Measurements from ENCODE around the gene CREB1.
A peak's percentile ranks its signal among the peaks of the same experiment; 100 is the strongest.

Gene CREB1

DNA sequence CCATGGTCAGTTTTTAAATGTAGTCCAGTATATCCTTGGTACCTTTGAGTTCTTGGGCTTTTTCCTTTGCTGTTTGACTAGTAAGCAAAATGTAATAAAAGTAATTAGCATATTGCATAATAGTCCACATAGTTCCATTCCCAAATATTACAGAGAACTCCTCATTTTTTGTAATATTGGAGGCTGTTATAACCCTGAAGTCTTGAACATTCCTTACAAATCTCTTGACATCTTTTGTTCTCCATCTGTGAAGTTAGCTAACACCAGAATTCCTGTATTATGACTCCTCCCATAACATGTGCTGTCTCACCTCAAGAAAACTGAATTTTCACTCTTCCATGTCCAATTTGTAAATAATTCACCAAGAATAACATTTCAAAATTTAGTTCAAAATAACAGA, 17.1 kb downstream of the CREB1 start:
- DNase-seq, result no peak

- DNase-seq, result no peak
Measured at GRCh38 chr2:207549145-207549544, 19.4 kb downstream of the CREB1 start.

- no peak for DNase-seq
Measured at GRCh38 chr2:207558079-207558491, 28.3 kb downstream of the CREB1 start.

DNA sequence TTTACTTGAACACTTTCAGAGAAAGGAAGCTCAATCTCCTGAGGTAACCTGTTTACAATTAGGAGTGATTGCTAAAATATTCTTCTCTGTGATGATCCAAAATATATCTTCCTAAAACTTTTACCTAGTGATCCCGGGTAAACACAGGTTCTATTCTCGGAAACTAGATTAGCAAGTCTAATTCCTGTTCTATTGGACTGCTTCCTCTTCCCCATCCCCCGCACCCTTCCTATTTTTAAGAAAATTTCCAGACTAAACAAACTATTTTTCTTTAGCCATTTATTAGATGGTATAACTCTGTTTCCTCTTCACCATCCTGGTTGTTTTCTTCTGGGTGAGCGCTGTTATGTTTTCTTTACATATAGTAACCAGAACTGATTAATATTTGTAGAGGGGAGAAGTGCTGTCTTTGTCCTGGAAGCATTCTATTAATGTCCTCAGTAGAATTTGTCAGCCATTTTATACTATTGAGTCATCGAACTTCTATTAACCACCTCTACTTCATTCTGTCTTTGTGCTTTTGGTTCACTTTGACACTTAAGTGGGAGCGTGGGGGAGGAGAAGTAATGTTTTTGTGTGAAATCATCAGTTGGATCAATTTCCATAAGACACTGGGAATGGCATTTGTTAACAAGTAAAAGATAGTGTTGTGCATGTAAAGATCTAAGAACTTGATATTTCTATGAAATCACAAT, 31.8 kb downstream of the CREB1 start:
- no peak for DNase-seq

DNA sequence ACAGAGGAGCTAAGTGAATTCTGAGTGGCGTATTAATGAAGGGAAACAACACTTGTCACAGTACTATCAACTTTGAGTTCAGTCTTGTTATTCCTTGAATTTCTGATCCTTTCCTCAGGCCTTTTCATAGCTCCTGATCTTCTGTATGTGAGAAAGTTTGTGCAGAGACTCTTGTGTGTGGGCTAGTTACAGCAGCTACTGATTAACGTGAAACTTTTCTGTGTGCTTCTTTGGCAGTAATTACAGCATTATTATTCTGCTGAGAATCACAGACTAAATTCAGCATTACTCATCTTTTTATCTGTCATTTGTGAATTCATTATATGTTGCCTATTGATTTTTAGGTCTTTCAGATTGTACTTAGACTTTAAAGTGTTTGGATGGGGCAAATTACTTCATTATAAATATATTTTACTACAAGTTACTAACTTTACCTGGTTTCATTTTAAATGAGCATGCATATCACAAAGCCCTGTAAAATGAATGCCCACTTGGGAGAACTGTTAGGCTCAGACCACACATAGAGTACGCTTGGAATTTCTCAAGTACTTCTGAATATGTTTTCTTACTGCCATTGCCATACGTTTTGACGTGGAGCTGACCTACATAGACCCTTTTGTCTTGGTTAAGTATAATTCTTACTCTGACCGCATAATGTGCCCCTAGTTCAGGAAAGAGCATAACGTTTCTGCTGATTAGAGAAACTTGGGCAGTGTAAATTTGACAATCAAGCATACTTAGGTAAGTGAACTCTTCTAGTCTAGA, 36.2 kb downstream of the CREB1 start:
- DNase-seq, result no peak

- no peak for DNase-seq
Measured at GRCh38 chr2:207567671-207568070, 37.9 kb downstream of the CREB1 start.

DNA sequence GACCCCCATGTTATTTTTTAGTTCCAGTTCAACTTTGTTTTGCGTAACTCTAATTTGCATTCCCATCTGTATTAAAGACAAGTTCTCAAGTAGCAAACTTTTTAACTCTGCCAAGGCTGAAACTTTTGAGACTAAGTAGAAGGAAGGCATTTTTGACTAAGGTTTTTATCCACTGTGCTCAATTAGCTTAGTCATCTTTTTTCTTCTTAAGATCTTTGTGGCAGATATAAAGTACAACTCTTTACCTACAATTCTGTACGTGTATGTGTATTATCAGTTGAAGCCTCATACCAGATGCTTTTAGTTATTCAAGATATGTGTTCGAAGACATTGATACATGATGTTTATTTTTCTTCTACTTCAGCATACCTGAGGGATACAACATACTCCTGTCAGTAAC, 41.6 kb downstream of the CREB1 start:
- DNase-seq, result no peak

DNA sequence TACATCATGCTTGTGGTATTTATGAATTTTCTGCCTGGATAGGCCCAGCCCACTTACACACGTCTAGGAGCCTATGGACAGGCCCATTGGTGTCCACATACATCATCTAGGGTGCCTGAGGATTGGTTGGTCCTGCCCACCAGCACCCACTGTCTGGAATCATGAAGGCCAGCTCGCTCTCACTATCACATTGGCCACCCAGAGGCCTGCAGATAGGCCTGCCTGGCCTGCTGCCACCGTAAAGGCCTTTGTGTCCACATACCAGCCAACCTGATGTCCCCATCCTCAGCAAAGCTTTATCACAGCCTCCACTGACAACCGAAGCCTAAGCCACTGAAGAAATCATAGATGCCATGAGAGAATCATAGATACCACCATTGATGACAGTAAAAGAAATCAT, 55.2 kb downstream of the CREB1 start:
- no peak for DNase-seq

DNA sequence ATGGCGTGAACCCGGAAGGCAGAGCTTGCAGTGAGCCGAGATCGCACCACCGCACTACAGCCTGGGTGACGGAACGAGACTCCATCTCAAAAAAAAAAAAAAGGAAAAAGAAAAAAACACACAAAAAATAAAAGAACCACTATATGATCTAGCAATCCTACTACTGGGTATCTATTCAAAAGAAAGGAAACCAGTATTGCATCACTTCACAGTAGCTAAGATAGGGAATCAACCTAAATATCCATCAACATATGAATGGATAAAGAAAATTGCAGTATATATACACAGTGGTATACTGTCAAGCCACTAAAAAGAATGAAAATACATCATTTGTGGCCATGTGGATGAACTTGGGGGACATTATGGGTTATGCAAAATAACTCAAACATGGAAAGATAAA, 57.5 kb downstream of the CREB1 start:
- no peak for DNase-seq

DNA sequence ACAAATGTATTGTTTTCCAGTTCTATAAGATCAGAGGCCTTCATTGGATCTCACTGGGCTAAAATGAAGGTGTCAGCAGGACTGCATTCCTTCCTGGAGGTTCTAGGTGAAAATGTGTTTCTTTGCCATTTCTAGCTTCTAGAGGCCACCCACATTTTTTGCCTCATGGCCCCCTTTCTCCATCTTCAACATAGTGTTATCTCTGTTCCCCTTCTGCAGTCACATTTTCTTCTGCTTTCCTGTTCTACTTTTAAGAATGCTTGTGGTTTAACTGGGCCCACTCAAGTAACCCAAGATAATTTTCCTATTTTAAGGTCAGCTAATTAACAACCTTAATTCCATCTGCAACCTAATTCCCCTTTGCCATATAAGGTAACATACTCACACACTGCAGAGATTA, 59.4 kb downstream of the CREB1 start:
- no peak for DNase-seq

DNA sequence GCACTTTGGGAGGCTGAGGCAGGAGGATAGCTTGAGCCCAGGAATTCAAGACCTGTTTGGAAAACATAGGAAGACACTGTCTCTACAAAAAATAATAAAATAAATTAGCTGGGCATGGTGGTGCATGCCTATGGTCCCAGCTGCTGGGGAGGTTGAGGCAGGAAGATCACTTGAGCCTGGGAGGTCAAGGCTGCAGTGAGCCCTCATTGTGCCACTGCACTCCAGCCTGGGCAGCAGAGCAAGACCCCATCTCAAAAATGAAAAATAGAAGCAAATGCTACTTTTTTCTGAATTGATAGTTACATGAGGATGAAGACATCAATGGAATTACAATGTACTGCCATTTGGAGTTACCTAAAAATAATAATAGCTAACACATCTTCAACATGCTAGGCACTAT, 63.5 kb downstream of the CREB1 start:
- no peak for DNase-seq

GRCh38 chr2:207594264-207594663, 64.5 kb downstream of the CREB1 start:
- no peak for DNase-seq

DNA sequence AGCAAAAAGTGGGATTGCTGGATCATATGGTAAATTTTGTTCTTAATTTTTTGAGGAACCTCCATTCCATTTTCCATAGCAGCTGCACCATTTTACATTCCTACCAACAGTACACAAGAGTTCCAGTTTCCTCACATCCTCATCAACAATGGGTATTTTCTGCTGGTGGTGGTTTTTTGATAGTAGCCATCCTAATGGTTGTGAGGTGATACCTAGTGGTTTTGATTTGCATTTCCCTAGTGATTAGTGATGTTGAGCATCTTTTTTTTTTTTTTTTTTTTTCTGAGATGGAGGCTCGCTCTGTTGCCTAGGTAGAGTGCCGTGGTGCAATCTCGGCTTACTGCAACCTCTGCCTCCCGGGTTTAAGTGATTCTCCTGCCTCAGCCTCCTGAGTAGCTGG, 65.0 kb downstream of the CREB1 start:
- no peak for DNase-seq

DNA sequence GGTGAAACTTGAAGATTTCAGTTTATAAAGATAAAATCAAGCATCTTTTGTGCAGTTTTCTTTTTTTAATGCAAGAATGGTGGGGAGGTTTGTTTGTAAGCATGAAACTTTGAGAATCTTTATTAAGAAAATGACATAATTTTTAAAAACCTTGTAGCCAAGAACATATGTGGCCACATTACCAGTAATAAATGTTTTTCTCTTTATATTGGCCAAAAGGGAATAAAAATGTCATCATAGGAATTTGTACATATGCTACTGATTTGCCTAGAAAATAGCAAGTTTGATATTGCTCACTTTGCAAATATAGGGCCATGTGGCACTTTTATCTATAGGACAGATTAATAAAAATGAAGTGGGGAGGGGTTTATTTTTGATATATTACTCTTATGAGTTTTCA, 69.9 kb downstream of the CREB1 start:
- no peak for DNase-seq

- DNase-seq, result no peak
Measured at GRCh38 chr2:207600231-207600630, 70.5 kb downstream of the CREB1 start.

DNA sequence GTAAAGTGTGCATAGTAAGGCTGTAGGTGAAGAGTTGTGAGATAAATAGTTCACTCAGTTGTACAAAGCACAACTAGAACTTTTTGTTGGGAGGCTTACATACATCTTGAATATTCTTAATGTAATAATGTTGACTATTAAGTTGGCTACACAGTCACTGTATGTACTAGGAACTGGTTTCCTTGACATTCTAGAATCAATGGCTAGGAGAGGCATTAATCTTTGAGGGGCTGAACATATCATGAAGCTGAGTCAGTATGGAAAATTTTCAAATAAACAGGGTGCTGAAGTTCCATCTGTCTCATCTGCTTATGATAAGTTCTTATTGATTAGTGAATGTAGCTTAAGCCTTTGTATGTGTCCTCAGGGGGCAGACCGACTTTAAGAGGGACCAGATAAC, 72.0 kb downstream of the CREB1 start:
- no peak for DNase-seq

- no peak for DNase-seq
Measured at GRCh38 chr2:207603486-207603885, 73.7 kb downstream of the CREB1 start.

DNA sequence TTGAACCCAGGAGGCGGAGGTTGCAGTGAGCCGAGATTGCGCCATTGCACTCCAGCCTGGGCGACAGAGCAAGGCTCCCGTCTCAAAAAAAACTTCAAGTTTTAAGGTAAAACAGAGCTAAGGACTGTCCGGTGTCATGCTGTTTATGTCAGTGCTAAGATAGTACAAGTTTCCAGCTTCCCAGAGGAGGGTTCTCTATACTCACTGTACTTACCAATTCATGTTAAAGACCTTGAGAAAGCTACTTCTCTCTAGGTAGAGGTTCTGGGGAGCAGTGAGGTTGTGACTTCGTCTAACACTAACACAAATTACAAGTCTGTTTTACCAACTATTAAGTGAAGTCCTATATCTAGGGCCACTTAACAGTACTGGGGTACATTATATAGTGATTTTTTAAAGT, 76.6 kb downstream of the CREB1 start:
- DNase-seq, result no peak

DNA sequence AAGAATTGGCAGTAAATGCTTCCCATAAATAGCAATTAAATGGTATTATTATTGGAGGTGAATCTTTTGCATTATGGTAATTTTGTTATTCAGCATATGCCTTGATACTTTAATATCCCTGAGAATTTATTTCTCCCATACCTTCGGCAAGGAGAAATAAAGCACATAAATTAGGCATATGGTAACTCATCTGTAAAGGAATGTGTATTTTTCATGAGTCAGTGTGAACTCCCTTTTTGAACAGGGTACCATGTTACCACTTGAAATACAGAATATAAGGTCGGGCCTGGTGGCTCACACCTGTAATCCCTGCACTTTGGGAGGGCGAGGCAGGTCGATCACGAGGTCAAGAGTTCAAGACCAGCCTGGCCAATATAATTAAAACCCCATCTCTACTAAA, 77.1 kb downstream of the CREB1 start:
- no peak for DNase-seq

- no peak for DNase-seq
Measured at GRCh38 chr2:207612714-207613113, 83.0 kb downstream of the CREB1 start.

DNA sequence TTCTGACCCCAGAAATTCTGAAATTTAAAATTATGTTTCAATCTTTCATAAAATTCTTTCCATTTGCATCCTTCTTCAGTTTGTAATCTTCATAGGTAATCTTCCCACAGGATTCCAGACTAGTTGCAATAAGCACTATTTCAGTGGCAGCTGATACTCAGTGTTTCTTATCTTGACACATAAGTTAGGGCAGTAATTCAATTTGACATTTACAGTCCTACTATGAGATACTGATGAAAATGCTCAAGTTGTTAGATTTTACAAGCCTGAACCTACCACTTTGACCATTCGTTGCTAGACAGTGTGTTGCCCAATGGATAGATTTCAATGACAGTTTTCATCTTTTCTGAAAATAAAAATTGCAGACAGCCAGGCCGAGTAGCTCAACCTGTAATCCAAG, 85.1 kb downstream of the CREB1 start:
- DNase-seq, result peak; percentile 12

DNA sequence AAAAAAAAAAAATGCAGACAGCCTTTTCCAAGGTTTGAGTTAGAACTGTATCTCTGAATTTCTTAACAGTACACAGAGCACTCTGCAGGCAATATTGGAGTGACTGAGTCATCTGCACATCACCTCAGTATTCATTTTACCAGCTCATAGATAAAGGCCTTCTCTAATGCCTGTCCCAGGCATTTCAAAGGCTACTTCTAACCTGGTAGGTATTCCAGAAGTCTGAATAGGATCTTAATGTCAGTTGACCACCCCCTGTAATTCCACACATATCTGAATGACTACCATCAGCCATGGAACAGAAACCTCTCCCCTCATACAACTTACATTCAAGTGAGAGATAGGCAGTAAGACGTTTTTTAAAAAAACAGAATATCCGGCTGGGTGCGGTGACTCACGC, 86.4 kb downstream of the CREB1 start:
- DNase-seq, result peak; percentile 78

GRCh38 chr2:207617011-207617671, 87.4 kb downstream of the CREB1 start:
- peak; percentile 81 for DNase-seq

GRCh38 chr2:207619764-207620203, 90.0 kb downstream of the CREB1 start:
- DNase-seq, result no peak

Measured in NCI-H226 (cell line).